Measurements from ENCODE around the gene SLC15A4. TPM values are rescaled to one million over a fixed set of nuclear protein-coding genes. Genes with fewer than 3 reads are reported as not detected.

SLC15A4 gene
- total and polyA plus RNA-seq, 9 of the 15 experiments (the other 6 are each of a cell fraction or from before 2014, with no cell fraction given) = 5.5 to 20.8 (median 10.1) TPM

DNA sequence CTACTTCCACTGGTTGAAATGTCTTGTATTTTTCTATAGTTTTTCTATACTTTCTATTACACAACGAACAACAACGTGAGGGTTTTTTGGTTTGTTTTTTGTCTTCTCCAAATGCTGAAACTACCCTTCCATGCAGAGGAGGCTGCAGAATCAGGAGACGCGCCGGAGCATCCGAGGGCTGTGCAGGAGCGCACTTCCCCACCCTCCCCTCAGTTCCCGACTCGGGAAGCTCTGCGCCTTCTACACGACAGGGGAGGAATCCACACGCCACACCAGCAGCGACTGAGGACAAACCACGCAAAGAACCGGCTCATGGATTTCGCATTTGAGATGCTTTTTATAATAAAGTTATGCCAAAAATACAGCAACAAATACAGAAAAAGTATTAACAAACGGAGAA lies 30.9 kb downstream of the SLC15A4 start (continued):
- TF ChIP-seq, protein P1, sequence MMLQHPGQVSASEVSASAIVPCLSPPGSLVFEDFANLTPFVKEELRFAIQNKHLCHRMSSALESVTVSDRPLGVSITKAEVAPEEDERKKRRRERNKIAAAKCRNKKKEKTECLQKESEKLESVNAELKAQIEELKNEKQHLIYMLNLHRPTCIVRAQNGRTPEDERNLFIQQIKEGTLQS (IDR thresholded peaks at IDR 0.05) = no peak
- TF ChIP-seq, protein P1 (CRISPR knock-in tag; conservative IDR thresholded peaks at IDR 0.05) = no peak
- TF ChIP-seq PHF21A (IDR thresholded peaks at IDR 0.05; ENCODE audit: borderline replicate concordance, low read depth) = no peak
- TF ChIP-seq EHMT2 (IDR thresholded peaks at IDR 0.05) = no peak
- TF ChIP-seq YY1 (IDR thresholded peaks at IDR 0.05; ENCODE audit: borderline replicate concordance in 1 of 3, control insufficient read depth in 1 of 3, extremely low read depth in 1 of 3, insufficient read depth in 3 of 3, insufficient read length in 1 of 3, insufficient replicate concordance in 2 of 3, low read depth in 1 of 3, low read length in 2 of 3) = no peak
- TF ChIP-seq NFIC (IDR thresholded peaks at IDR 0.05) = no peak
- no peak for TF ChIP-seq ZFP36 (IDR thresholded peaks at IDR 0.05; ENCODE audit: low read depth, low read length, partially characterized antibody)
- TF ChIP-seq ZNF224 (CRISPR knock-in tag; IDR thresholded peaks at IDR 0.05) = no peak
- TF ChIP-seq, protein P2, sequence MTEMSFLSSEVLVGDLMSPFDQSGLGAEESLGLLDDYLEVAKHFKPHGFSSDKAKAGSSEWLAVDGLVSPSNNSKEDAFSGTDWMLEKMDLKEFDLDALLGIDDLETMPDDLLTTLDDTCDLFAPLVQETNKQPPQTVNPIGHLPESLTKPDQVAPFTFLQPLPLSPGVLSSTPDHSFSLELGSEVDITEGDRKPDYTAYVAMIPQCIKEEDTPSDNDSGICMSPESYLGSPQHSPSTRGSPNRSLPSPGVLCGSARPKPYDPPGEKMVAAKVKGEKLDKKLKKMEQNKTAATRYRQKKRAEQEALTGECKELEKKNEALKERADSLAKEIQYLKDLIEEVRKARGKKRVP (CRISPR knock-in tag; IDR thresholded peaks at IDR 0.05) = no peak

DNA sequence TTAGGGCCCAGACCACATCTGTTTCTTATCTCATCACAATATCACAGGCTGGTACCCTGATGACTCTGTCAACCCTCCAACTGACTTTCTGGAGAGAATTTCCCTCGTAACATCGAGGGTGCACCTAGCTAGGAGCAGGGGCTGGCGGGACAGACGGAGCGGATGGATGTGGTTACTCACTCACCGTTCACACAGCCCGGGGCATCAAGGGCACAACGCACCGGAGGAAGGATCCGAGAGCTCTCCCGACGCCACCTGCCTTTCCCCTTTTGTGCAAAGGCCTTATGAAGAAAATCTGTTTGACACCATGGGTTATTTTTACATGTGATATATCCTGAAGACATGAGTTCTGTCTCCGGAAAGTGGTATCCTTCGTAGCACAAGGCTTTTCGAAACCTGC lies 31.4 kb downstream of the SLC15A4 start:
- H3K27me3 ChIP-seq (ENCODE audit: control insufficient read depth in 2 of 2, insufficient read depth in 2 of 2, low read length in 2 of 2) = peaks cover 0 to 8% of the 10 kb centered on the region in 2 experiments; a peak in 1 of 5 replicates
- H3K9ac ChIP-seq (ENCODE audit: insufficient read depth in 1 of 2, low read depth in 2 of 2, low read length in 2 of 2) = no peak overlapping the region
- intact Hi-C loops (cut with micrococcal nuclease) = no loop called here
- peaks cover 43% of the 10 kb centered on the region; the same call in 2 of the 3 replicates for H3K36me3 ChIP-seq (ENCODE audit: control insufficient read depth, insufficient read depth, low read length)
- no peaks in the 10 kb centered on the region for H3K4me1 ChIP-seq (replicated peaks in 1 of 2; ENCODE audit: control insufficient read depth in 2 of 2, insufficient read depth in 2 of 2, low read length in 2 of 2)
- no peaks in the 10 kb centered on the region for H3K79me2 ChIP-seq (ENCODE audit: control insufficient read depth, insufficient read depth, low read length)
- FAIRE-seq (no peak), DNase-seq (ENCODE audit: extremely low read depth in 1 of 4, low spot score in 3 of 4) (no peak), ATAC-seq (no peak)
- WGBS (ENCODE audit: insufficient coverage, low coverage, missing lambda C conversion rate) = 92% methylated on average over 15 of the region's 15 CpGs
- H3K4me3 ChIP-seq = no peak overlapping the region
- H3K9me1 ChIP-seq (ENCODE audit: control insufficient read depth, insufficient read depth, low read length) = no peaks in the 10 kb centered on the region
- H3K27ac ChIP-seq (ENCODE audit: extremely low read depth, low read depth, low read length) = no peak overlapping the region
- no peaks in the 10 kb centered on the region for H4K20me1 ChIP-seq (replicated peaks; ENCODE audit: control insufficient read depth, insufficient read depth, low read length)
- CTCF ChIA-PET (ENCODE audit: low intra/inter-chr PET ratio) = no interaction called here
- no peaks in the 10 kb centered on the region for H3K9me3 ChIP-seq (replicated peaks; ENCODE audit: control insufficient read depth, insufficient read depth, low read depth, low read length)
- POLR2A ChIA-PET = interaction anchor here (0.6 to 1.5 kb wide), 2 partner anchors 14 to 118 kb away, joined by 3 to 5 read pairs; no protein-coding TSS in a partner anchor
- no TSS peak for BruUV-seq (replicated peaks)
- H3K4me2 ChIP-seq (ENCODE audit: insufficient read depth, low read length) = no peak overlapping the region
- in situ Hi-C loops (cut with MboI) = loop anchor here (25.0 kb wide), 1 partner anchor 1120 kb away; the partner anchor contains the start of gene TMEM132D
- H2AFZ ChIP-seq (ENCODE audit: low read depth, low read length) = no peak overlapping the region
- TF ChIP-seq, protein P3, sequence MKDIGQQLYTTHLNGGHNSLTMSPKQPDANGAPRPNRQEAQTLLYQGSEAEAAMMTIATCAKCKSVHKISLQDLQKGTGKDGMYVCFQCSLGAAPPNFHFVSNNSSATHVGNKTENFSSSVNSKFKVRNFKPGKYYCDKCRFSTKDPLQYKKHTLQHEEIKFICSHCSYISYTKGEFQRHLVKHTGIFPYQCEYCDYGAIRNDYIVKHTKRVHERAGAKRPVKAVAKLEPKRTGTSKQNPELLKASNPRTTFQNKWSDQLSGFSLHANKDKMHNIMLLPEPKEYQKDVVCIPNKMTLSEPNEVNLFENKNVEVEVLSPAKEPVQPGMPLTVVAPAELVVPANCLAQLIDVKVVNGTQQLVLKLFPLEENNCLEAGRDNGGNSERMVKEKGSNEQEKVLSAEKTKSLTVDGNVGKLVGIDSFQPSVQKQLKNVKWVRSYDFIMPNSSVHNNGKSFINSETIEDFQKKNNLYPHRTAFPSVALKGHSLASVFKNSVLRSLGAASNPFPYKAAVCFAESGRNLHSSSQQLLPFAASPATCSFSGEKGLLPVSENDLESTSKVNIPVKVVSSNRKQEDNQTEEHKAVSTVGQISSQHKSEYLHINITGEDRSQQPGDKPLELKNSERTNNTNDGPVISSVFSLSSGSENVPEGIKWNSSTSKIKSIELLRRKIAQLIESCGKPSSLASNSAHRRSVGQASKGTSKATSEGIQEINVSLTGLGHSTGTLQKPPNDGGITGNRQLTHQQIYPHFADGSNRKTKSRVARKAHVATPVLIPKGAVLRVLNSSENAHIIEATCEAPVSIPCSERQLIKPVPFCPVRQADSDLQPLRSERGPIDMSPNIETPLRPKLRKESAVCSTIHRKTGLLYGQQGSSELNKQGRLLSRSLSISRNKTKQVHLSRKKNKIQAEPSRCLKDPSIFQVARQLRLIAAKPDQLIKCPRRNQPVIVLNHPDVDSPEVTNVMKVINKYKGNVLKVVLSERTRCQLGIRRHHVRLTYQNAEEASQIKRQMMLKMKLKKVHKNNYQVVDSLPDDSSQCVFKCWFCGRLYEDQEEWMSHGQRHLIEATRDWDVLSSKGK (CRISPR knock-in tag; IDR thresholded peaks at IDR 0.05) = no peak
- TF ChIP-seq, protein P4, sequence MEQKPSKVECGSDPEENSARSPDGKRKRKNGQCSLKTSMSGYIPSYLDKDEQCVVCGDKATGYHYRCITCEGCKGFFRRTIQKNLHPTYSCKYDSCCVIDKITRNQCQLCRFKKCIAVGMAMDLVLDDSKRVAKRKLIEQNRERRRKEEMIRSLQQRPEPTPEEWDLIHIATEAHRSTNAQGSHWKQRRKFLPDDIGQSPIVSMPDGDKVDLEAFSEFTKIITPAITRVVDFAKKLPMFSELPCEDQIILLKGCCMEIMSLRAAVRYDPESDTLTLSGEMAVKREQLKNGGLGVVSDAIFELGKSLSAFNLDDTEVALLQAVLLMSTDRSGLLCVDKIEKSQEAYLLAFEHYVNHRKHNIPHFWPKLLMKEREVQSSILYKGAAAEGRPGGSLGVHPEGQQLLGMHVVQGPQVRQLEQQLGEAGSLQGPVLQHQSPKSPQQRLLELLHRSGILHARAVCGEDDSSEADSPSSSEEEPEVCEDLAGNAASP (IDR thresholded peaks at IDR 0.05) = no peak
- no peak for TF ChIP-seq HMG20A (CRISPR knock-in tag; conservative IDR thresholded peaks at IDR 0.05)
- TF ChIP-seq ZNF197 (CRISPR knock-in tag; IDR thresholded peaks at IDR 0.05; ENCODE audit: low read depth) = no peak
- no peak for TF ChIP-seq RBBP5 (IDR thresholded peaks at IDR 0.05; ENCODE audit: borderline replicate concordance, insufficient read depth, low read length, poor library complexity, severe bottlenecking)
